GM12878 (cell line): ENCODE measurements around the gene LY6G5B.

Experiments
- ATF7 ChIP-seq: fragments of 450-650 bp; IDR thresholded peaks from 2 replicates; pipeline ENCODE4 v1.6.1; 2016; ENCODE audit warnings: low read depth, mild to moderate bottlenecking
- BRCA1 ChIP-seq: IDR thresholded peaks from 2 replicates; pipeline ENCODE4 v1.6.1; 2011; ENCODE audit warnings: low read depth, low read length, improper control_type of control experiment
- CHD2 ChIP-seq: IDR thresholded peaks from 2 replicates; pipeline ENCODE4 v1.6.1; 2011; ENCODE audit warnings: low read depth, low read length, improper control_type of control experiment, borderline replicate concordance
- CREB1 ChIP-seq: IDR thresholded peaks from 2 replicates; pipeline ENCODE4 v1.6.1; 2012; ENCODE audit warnings: low read depth, mild to moderate bottlenecking, inconsistent platforms
- CTCF ChIP-seq, 3 experiments: IDR thresholded peaks in 2 of 3; conservative IDR thresholded peaks in 1 of 3; 2 replicates each; pipeline ENCODE4 v1.5.1; 2011; ENCODE audit warnings: low read depth in 3 of 3, low read length in 3 of 3, mild to moderate bottlenecking in 3 of 3, control low read depth in 2 of 3, moderate library complexity in 2 of 3, inconsistent platforms in 1 of 3, mixed read lengths in 1 of 3; ENCODE audit not compliant: control insufficient read depth in 2 of 3, insufficient read depth in 1 of 3; ENCODE audit errors: extremely low read depth in 1 of 3
- EP300 ChIP-seq, 2 experiments: fragments of 150-350 bp in 1 of 2; IDR thresholded peaks; 2 replicates each; pipeline ENCODE4 v1.6.1; 2011 to 2012; ENCODE audit warnings: low read depth in 2 of 2, low read length in 2 of 2, borderline replicate concordance in 1 of 2, improper control_type of control experiment in 1 of 2, inconsistent platforms in 1 of 2; ENCODE audit not compliant: control insufficient read depth in 1 of 2
- EZH2 ChIP-seq: IDR thresholded peaks from 2 replicates; pipeline ENCODE4 v1.6.1; 2012; ENCODE audit warnings: low read depth, mild to moderate bottlenecking, control low read depth, inconsistent platforms, low read length, borderline replicate concordance; ENCODE audit not compliant: control insufficient read depth
- MEF2A ChIP-seq: IDR thresholded peaks from 2 replicates; pipeline ENCODE4 v1.6.1; 2011; ENCODE audit warnings: low read depth, mild to moderate bottlenecking, low read length, moderate library complexity; ENCODE audit not compliant: insufficient read depth
- POLR2A ChIP-seq: IDR thresholded peaks from 2 replicates; pipeline ENCODE4 v1.6.1; 2011; ENCODE audit warnings: low read depth, mild to moderate bottlenecking, low read length
- POLR2AphosphoS5 ChIP-seq: IDR thresholded peaks from 2 replicates; pipeline ENCODE4 v1.6.1; 2011; ENCODE audit warnings: mild to moderate bottlenecking, low read length, inconsistent platforms
- TAF1 ChIP-seq: IDR thresholded peaks from 2 replicates; pipeline ENCODE4 v1.6.1; 2011; ENCODE audit warnings: mild to moderate bottlenecking, low read depth, low read length, borderline replicate concordance
- USF2 ChIP-seq: IDR thresholded peaks from 2 replicates; pipeline ENCODE4 v1.6.1; 2011; ENCODE audit warnings: low read depth, low read length, improper control_type of control experiment, borderline replicate concordance

- TF ChIP-seq POLR2A, result no peak
- TF ChIP-seq CHD2, result no peak
- no peak for TF ChIP-seq CTCF (IDR thresholded peaks at IDR 0.05 in 2 of 3, conservative IDR thresholded peaks at IDR 0.05 in 1 of 3; ENCODE audit: control insufficient read depth in 2 of 3, extremely low read depth in 1 of 3, insufficient read depth in 1 of 3, low read depth in 3 of 3, low read length in 3 of 3)
- TF ChIP-seq USF2, result no peak
- no peak for TF ChIP-seq POLR2AphosphoS5
- TF ChIP-seq EP300 (IDR thresholded peaks at IDR 0.05; ENCODE audit: borderline replicate concordance in 1 of 2, control insufficient read depth in 1 of 2, low read depth in 2 of 2, low read length in 2 of 2), result no peak
- TF ChIP-seq BRCA1, result no peak
- TF ChIP-seq TAF1, result no peak
- no peak for TF ChIP-seq EZH2
- no peak for TF ChIP-seq MEF2A
- TF ChIP-seq CREB1, result no peak
- no peak for TF ChIP-seq ATF7
These were observed 15.0 kb upstream of the LY6G5B start for GRCh38 chr6:31654574-31655348.
